Measurements from ENCODE around the gene PLD1.

- TF ChIP-seq SIN3A (IDR thresholded peaks at IDR 0.05; ENCODE audit: borderline replicate concordance, insufficient read depth, low read length), result no peak
- TF ChIP-seq POLR2AphosphoS5 (IDR thresholded peaks at IDR 0.05; ENCODE audit: low read depth, low read length), result no peak
These were observed 13.0 kb downstream of the PLD1 start for GRCh38 chr3:171797265-171797679.
